OCI-LY7 (cell line): ENCODE data around the gene ZNF341. TPM values are rescaled to one million over a fixed set of nuclear protein-coding genes. Genes with fewer than 3 reads are reported as not detected.
A peak's percentile ranks its signal among the peaks of the same experiment; 100 is the strongest.

Experiments used
- BruUV-seq: library from RNA; stranded (reverse); fragments of 400-500 nt; replicated peaks from 2 replicates; lab custom pipeline; 2021; lab: Mats Ljungman, UMichigan
- CTCF ChIA-PET: fragments of 300-600 bp; sonication (Branson Sonifier 250); formaldehyde crosslinking; loops from one replicate; lab custom pipeline; 2022; ENCODE audit warnings: antibody characterized with exemption; ENCODE audit not compliant: unreplicated experiment; lab: Charles Lee
- POLR2A ChIA-PET: fragments of 300-600 bp; sonication (Branson Sonifier 250); formaldehyde crosslinking; loops from one replicate; lab custom pipeline; 2022; ENCODE audit warnings: antibody characterized with exemption; lab: Charles Lee
- DNase-seq: peaks from one replicate; pipeline ENCODE4 v3.0.0-alpha.2; 2015; ENCODE audit warnings: low spot score
- H2AFZ ChIP-seq: fragments of 200-600 bp; sonication (generic), shearing (Covaris generic); 2 replicates; pipeline ENCODE4 v1.6.1; 2014; ENCODE audit warnings: mild to moderate bottlenecking, antibody characterized with exemption, low read length, moderate library complexity
- H3K27ac ChIP-seq: fragments of 200-600 bp; sonication (generic); 2 replicates; pipeline ENCODE4 v1.5.1; 2014; ENCODE audit warnings: mixed run types, low read depth, mild to moderate bottlenecking, moderate library complexity, low read length, inconsistent platforms; ENCODE audit not compliant: poor library complexity, severe bottlenecking
- H3K36me3 ChIP-seq: fragments of 200-600 bp; sonication (generic); 2 replicates; pipeline ENCODE4 v1.6.1; 2014; ENCODE audit warnings: mild to moderate bottlenecking, antibody characterized with exemption, low read length, moderate library complexity, mixed read lengths; ENCODE audit not compliant: insufficient read depth
- H3K4me1 ChIP-seq: fragments of 200-600 bp; sonication (generic); 2 replicates; pipeline ENCODE4 v1.5.1; 2014; ENCODE audit warnings: mild to moderate bottlenecking, low read length; ENCODE audit not compliant: insufficient read depth, poor library complexity, severe bottlenecking
- H3K4me2 ChIP-seq: fragments of 200-600 bp; sonication (generic); 2 replicates; pipeline ENCODE4 v1.6.1; 2014; ENCODE audit warnings: mild to moderate bottlenecking, low read length
- H3K4me3 ChIP-seq: fragments of 200-600 bp; sonication (generic); 2 replicates; pipeline ENCODE4 v1.5.1; 2014; ENCODE audit warnings: mild to moderate bottlenecking, low read depth, low read length; ENCODE audit not compliant: poor library complexity, severe bottlenecking
- H3K79me2 ChIP-seq: fragments of 200-600 bp; sonication (generic); 2 replicates; pipeline ENCODE4 v1.6.1; 2016; ENCODE audit warnings: low read depth, mild to moderate bottlenecking, low read length, moderate library complexity, mixed read lengths; ENCODE audit not compliant: insufficient read depth
- H3K9me2 ChIP-seq: fragments of 200-600 bp; sonication (generic); 2 replicates; pipeline ENCODE4 v1.6.1; 2016; ENCODE audit warnings: mild to moderate bottlenecking, low read length, mixed read lengths; ENCODE audit not compliant: insufficient read depth
- H3K9me3 ChIP-seq: fragments of 200-600 bp; sonication (generic); 2 replicates; pipeline ENCODE4 v1.6.1; 2014; ENCODE audit warnings: mild to moderate bottlenecking, mixed run types, low read length, mixed read lengths
- H4K20me1 ChIP-seq: fragments of 200-600 bp; sonication (generic); 2 replicates; pipeline ENCODE4 v1.6.1; 2014; ENCODE audit warnings: mild to moderate bottlenecking, antibody characterized with exemption, low read length, moderate library complexity, mixed read lengths; ENCODE audit not compliant: insufficient read depth
- EZH2phosphoT487 ChIP-seq: fragments of 200-600 bp; sonication (generic); IDR thresholded peaks from 2 replicates; pipeline ENCODE4 v1.6.1; 2018; ENCODE audit warnings: low read depth, borderline replicate concordance, mild to moderate bottlenecking, mixed run types, antibody characterized with exemption, low read length, moderate library complexity, mixed read lengths
- intact Hi-C: fragments of 100-400 bp; cut with micrococcal nuclease; formaldehyde crosslinking; loops from one replicate; pipeline ENCODE4 v1.10.0; 2022; ENCODE audit not compliant: unreplicated experiment
- total RNA-seq, 2 experiments: library from RNA; depleted of rRNA in 1 of 2; stranded (reverse); fragments of >200 nt in 1 of 2; shearing (Covaris generic) in 1 of 2; gene quantifications; 2 replicates each; pipeline ENCODE4 v1.2.3, GENCODE V29; 2014 to 2022
- TF ChIP-seq, protein P1 (sequence below): fragments of 200-600 bp; sonication (generic); conservative IDR thresholded peaks from 2 replicates; pipeline ENCODE4 v1.5.1; 2014; ENCODE audit warnings: mild to moderate bottlenecking, antibody characterized with exemption, low read length, moderate library complexity, mixed read lengths

ZNF341 gene
- total RNA-seq, 2 experiments from 2014 or later = 3.2 to 7.7 TPM

DNA sequence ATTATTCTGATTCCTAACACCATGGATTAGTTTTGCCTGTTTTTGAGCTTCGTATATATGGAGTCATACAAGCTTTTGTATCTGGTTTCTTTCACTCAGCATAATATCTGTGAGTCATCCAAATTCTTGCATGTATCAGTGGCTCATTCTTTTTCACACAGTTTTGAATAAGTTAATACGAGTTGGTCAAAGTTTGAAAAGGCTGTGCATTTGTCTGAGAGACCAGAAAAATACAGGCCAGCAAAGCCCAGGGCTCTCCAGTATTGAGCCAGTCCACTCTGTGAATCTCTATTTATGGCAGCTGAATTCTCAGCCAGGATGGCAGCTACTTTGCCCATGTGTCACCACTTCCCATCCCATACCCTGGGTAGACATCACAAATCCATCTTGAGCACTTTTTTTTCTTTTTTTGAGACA, 72.1 kb downstream of the ZNF341 start:
- ChIA-PET CTCF (no interaction called here), POLR2A (interaction anchor here (0.6 to 1.4 kb wide), 3 partner anchors 9 to 1206 kb away, joined by 3 to 4 read pairs (median 3); partner anchors contain the start of gene EIF2S2)
- no peak overlapping the region for H2AFZ ChIP-seq
- DNase-seq = no peak
- intact Hi-C loops = no loop called here
- TF ChIP-seq, protein P1, sequence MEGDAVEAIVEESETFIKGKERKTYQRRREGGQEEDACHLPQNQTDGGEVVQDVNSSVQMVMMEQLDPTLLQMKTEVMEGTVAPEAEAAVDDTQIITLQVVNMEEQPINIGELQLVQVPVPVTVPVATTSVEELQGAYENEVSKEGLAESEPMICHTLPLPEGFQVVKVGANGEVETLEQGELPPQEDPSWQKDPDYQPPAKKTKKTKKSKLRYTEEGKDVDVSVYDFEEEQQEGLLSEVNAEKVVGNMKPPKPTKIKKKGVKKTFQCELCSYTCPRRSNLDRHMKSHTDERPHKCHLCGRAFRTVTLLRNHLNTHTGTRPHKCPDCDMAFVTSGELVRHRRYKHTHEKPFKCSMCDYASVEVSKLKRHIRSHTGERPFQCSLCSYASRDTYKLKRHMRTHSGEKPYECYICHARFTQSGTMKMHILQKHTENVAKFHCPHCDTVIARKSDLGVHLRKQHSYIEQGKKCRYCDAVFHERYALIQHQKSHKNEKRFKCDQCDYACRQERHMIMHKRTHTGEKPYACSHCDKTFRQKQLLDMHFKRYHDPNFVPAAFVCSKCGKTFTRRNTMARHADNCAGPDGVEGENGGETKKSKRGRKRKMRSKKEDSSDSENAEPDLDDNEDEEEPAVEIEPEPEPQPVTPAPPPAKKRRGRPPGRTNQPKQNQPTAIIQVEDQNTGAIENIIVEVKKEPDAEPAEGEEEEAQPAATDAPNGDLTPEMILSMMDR = no peak
- no peak for TF ChIP-seq EZH2phosphoT487
- H3K4me1 ChIP-seq = no peaks in the 10 kb centered on the region
- H3K4me2 ChIP-seq = no peak overlapping the region
- BruUV-seq = no TSS peak
- H4K20me1 ChIP-seq = no peaks in the 10 kb centered on the region
- H3K79me2 ChIP-seq = no peaks in the 10 kb centered on the region
- H3K4me3 ChIP-seq = no peak overlapping the region
- H3K9me3 ChIP-seq = no peaks in the 10 kb centered on the region
- no peaks in the 10 kb centered on the region for H3K36me3 ChIP-seq
- no peak overlapping the region for H3K27ac ChIP-seq
- no peaks in the 10 kb centered on the region for H3K9me2 ChIP-seq

DNA sequence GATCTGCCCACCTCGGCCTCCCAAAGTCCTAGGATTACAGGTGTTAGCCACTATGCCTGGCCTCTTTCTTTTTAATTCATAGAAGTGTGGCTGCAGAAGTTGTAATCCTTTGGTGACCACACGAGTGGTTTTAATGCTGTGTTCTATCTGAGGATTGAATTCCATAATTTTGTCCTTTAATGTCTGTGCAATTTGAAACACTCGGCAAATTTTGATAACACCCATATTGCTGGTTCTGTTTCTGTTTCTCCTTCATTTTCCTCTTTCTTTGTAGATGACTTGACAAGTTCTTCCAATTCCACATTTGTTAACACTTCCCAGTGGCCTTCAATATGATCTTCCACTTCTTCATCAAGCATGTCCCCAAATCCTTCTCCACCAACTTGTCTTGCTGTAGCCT, 76.6 kb downstream of the ZNF341 start:
- Histone ChIP-seq H3K4me3 (no peak overlapping the region), H3K4me2 (no peak overlapping the region), H3K9me2 (no peaks in the 10 kb centered on the region), H3K9me3 (no peaks in the 10 kb centered on the region), H3K79me2 (peaks cover 21% of the 10 kb centered on the region), H4K20me1 (peaks cover 11% of the 10 kb centered on the region; the same call in 1 of the 2 replicates), H3K36me3 (no peaks in the 10 kb centered on the region), H3K4me1 (peaks cover 10% of the 10 kb centered on the region), H3K27ac (no peak overlapping the region), H2AFZ (no peak overlapping the region)
- no peak for DNase-seq
- TF ChIP-seq, protein P1 = no peak
- no peak for TF ChIP-seq EZH2phosphoT487
- CTCF ChIA-PET = no interaction called here
- BruUV-seq = no TSS peak
- POLR2A ChIA-PET = interaction anchor here (0.9 kb wide), 1 partner anchor 15 kb away, joined by 3 read pairs; no protein-coding TSS in a partner anchor
- intact Hi-C loops = no loop called here

DNA sequence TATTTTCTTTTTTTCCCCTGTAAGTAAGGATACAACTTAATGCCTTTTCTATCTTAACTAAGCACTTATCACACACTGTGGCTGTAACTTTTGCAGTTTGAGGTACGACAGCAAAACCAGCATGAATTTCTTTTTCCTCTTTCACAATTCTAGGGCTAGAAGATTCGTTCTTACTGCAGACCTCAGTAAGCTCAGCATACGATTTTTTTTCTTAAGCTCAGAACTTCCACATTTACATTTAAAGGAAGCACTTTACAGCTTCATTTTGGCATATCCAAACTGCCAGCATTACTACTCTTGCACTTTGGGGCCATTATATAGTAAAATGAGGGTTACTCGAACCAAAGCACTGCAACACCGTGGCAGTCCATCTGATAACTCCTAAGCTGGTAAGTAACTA, 78.5 kb downstream of the ZNF341 start:
- H3K79me2 ChIP-seq = peaks cover 40% of the 10 kb centered on the region
- intact Hi-C loops = loop anchor here (2.0 to 5.0 kb wide), 2 partner anchors 77 to 302 kb away; partner anchors contain the start of gene EIF2S2
- peak overlapping the region; percentile 19; the same call in 1 of the 2 replicates for H3K4me2 ChIP-seq
- H3K27ac ChIP-seq = no peak overlapping the region
- ChIA-PET CTCF (interaction anchor here (1.1 kb wide), 1 partner anchor 9 kb away, joined by 6 read pairs; no protein-coding TSS in a partner anchor), POLR2A (interaction anchor here (0.6 to 1.5 kb wide), 4 partner anchors 9 to 1583 kb away, joined by 3 to 7 read pairs (median 3); no protein-coding TSS in a partner anchor)
- BruUV-seq = no TSS peak
- peaks cover 18% of the 10 kb centered on the region for H3K4me1 ChIP-seq
- H3K9me2 ChIP-seq = no peaks in the 10 kb centered on the region
- H2AFZ ChIP-seq = peak overlapping the region; percentile 61; the same call in 1 of the 2 replicates
- no peak for TF ChIP-seq EZH2phosphoT487
- TF ChIP-seq, protein P1 = no peak
- H3K4me3 ChIP-seq = no peak overlapping the region
- H3K36me3 ChIP-seq = peaks cover 14% of the 10 kb centered on the region
- H3K9me3 ChIP-seq = no peaks in the 10 kb centered on the region
- no peak for DNase-seq
- peaks cover 16% of the 10 kb centered on the region; the same call in 1 of the 2 replicates for H4K20me1 ChIP-seq
